ENCODE results near the gene PKP2. TPM values are rescaled to one million over a fixed set of nuclear protein-coding genes. Genes with fewer than 3 reads are reported as not detected.

The PKP2 gene
- total and polyA plus RNA-seq, 7 donors = 2.5 to 7.8 (median 4.0) TPM

GRCh38 chr12:32906399-32907165 is 10.0 kb upstream of the PKP2 start:
- no peaks in the 10 kb centered on the region for H3K4me1 ChIP-seq
- DNase-seq = no peak
- no peak for TF ChIP-seq CTCF (IDR thresholded peaks at IDR 0.05)
- WGBS, 3 donors = 69 to 81% (median 73%) methylated on average over 7 to 9 of the region's 9 CpGs
- no peak overlapping the region for H3K4me3 ChIP-seq
- no peaks in the 10 kb centered on the region for H3K36me3 ChIP-seq (ENCODE audit: insufficient read depth in 1 of 2, low read depth in 1 of 2)
- intact Hi-C loops (cut with DNase I) = no loop called here
- H3K27ac ChIP-seq = no peak overlapping the region
- H3K27me3 ChIP-seq (ENCODE audit: insufficient read depth in 3 of 3, low read length in 2 of 3) = no peaks in the 10 kb centered on the region
- no peaks in the 10 kb centered on the region for H3K9me3 ChIP-seq
- ATAC-seq = no peak

- ATAC-seq = no peak
- no peak for TF ChIP-seq CTCF (IDR thresholded peaks at IDR 0.05)
- Histone ChIP-seq H3K27me3 (ENCODE audit: insufficient read depth in 3 of 3, low read length in 2 of 3) (no peaks in the 10 kb centered on the region), H3K4me3 (no peak overlapping the region), H3K4me1 (no peaks in the 10 kb centered on the region), H3K27ac (no peak overlapping the region), H3K36me3 (ENCODE audit: insufficient read depth in 1 of 2, low read depth in 1 of 2) (no peaks in the 10 kb centered on the region), H3K9me3 (no peaks in the 10 kb centered on the region)
- no peak for DNase-seq
- WGBS, 3 donors = 25 to 52% (median 38%) methylated on average over 1 of the region's 1 CpG
- intact Hi-C loops (cut with DNase I) = no loop called here
Observed at GRCh38 chr12:32903763-32904162, 7.2 kb upstream of the PKP2 start.

- Histone ChIP-seq H3K36me3 (ENCODE audit: insufficient read depth in 1 of 2, low read depth in 1 of 2) (no peaks in the 10 kb centered on the region), H3K27me3 (ENCODE audit: insufficient read depth in 3 of 3, low read length in 2 of 3) (no peaks in the 10 kb centered on the region), H3K4me1 (no peaks in the 10 kb centered on the region), H3K9me3 (no peaks in the 10 kb centered on the region), H3K4me3 (no peak overlapping the region), H3K27ac (no peak overlapping the region)
- 55 to 89% (median 75%) methylated on average over 1 of the region's 1 CpG for WGBS, 3 donors
- intact Hi-C loops (cut with DNase I) = no loop called here
- ATAC-seq (no peak), DNase-seq (no peak)
- no peak for TF ChIP-seq CTCF (IDR thresholded peaks at IDR 0.05)
Observed at GRCh38 chr12:32903318-32903717, 6.7 kb upstream of the PKP2 start.

- Histone ChIP-seq H3K27me3 (ENCODE audit: insufficient read depth in 3 of 3, low read length in 2 of 3) (no peaks in the 10 kb centered on the region), H3K27ac (no peak overlapping the region), H3K36me3 (ENCODE audit: insufficient read depth in 1 of 2, low read depth in 1 of 2) (no peaks in the 10 kb centered on the region), H3K4me1 (no peaks in the 10 kb centered on the region), H3K9me3 (no peaks in the 10 kb centered on the region), H3K4me3 (no peak overlapping the region)
- DNase-seq (no peak), ATAC-seq (no peak)
- TF ChIP-seq CTCF (IDR thresholded peaks at IDR 0.05) = no peak
- intact Hi-C loops (cut with DNase I) = no loop called here
- 74 to 85% (median 77%) methylated on average over 4 of the region's 4 CpGs for WGBS, 3 donors
Observed at GRCh38 chr12:32902287-32902997, 5.9 kb upstream of the PKP2 start.

All from psoas muscle (tissue), 8 donors.